ENCODE measurements around the gene KCNJ9.

KCNJ9 gene

DNA sequence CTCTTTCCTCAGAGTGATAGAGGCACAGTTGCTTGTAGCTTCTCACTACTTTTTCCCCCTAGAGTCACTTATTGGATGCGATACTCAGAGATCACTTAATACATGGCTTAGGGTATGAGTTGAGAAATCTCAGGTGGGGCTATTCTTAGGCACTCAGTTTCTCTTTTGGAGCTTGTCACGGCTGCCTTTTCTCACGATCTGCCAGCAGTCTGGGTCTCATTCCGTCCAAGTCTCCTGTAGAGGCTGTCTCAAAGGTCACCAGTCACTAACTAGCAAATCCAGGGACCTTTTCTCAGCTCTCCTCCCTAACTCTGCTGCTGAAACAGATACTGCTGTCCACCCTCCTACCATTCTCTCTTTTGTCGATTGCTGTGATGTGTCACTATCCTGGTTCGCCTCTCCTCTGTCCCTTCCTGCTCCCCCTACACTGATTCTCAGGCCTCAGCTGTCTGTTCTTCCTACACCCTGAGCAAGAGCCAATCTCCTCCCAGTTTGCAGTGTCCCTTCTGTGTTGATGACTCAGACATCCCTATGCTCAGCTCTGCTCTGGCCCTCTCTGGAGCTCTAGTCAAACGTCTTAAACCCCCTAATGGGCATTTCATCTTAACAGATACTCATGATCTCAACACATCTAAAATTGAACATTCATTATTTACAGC lies 46.7 kb downstream of the KCNJ9 start:
- no peak for DNase-seq

DNA sequence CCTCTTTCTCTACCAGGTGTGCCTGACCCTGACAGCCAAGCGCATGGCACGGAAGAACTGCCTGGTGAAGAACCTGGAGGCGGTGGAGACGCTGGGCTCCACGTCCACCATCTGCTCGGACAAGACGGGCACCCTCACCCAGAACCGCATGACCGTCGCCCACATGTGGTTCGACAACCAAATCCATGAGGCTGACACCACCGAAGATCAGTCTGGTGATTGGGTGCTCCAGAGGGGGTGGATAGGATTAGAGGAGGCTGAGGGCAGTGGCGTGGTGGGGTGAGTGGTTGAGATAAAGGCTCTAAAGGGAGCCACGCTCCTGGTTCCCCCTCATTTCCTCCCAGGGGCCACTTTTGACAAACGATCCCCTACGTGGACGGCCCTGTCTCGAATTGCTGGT lies 47.3 kb downstream of the KCNJ9 start:
- DNase-seq, result no peak

DNA sequence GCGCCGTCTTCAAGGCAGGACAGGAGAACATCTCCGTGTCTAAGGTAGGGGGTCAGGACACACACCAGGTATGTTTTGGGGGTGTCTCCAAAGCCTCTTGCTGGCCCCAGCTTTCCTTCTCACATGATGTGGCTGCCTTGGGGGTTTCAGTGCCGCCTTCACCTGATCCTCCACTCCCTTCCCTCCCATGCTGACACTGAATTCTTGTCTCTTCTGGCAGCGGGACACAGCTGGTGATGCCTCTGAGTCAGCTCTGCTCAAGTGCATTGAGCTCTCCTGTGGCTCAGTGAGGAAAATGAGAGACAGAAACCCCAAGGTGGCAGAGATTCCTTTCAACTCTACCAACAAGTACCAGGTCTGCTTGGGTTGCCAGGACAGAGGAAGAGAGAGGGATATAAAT lies 47.7 kb downstream of the KCNJ9 start:
- no peak for DNase-seq

DNA sequence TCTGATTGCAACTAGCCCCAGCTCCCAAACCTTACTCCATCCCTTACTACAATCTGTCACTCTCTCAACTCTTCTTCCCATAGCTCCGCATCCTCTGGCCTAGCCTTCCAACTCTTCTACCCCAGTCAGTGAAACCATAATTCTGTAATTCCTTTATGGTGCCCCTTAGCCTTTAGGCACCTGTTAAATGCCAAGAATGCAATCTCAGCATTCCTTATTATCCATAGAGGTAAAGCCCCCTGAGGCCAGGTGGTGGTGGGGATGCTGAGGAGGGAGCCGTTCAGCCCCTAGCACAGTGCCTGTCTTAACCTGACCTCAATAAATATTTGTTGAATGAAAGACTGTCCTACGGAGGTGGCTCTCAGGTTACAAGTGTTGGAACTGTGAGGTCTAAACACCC lies 48.2 kb downstream of the KCNJ9 start:
- no peak for DNase-seq

DNA sequence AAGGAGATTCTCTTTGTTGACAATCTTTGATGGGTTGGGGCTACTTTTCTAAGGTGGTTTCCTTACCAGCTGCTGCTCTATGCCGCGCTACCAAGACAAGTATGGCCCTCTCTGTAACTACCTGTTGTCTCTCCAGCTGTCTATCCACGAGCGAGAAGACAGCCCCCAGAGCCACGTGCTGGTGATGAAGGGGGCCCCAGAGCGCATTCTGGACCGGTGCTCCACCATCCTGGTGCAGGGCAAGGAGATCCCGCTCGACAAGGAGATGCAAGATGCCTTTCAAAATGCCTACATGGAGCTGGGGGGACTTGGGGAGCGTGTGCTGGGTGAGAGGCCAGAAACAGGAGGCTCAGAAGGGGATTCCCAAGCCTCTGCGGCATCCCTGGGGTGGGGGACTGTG lies 48.6 kb downstream of the KCNJ9 start:
- no peak for DNase-seq

DNA sequence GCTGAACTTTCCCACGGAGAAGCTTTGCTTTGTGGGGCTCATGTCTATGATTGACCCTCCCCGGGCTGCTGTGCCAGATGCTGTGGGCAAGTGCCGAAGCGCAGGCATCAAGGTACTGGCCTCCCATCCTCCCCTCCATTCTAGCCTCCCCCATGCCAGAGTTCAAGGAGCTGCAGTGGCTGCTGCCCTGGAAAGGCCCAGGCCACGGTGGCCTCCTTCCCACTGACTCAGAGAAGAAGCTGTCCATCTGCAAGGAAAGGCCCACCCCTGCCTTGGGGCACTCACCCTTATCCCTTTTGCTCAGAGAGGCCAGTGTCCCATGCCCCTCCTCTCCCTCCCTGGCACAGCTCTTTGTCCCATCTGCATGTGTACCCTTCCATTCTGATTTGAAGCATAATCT lies 49.1 kb downstream of the KCNJ9 start:
- no peak for DNase-seq

DNA sequence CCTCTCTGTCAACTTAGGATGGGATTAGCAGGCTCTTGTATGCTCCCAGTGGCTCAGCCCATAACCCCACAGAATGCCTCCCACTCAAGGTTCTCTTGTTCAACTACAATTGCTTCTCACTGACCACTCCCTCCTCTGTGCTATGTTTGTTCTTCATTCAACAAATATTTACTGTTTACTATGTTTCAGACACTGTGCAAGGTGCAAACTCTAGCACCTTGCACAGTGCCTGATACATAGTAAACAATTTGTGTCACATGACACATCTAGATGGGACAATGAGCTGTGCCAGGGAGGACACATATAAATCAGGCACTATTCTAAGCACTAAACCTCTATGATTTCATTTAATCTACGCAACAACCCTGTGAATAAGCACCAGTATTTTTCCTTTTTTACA lies 49.6 kb downstream of the KCNJ9 start:
- DNase-seq, result no peak

DNA sequence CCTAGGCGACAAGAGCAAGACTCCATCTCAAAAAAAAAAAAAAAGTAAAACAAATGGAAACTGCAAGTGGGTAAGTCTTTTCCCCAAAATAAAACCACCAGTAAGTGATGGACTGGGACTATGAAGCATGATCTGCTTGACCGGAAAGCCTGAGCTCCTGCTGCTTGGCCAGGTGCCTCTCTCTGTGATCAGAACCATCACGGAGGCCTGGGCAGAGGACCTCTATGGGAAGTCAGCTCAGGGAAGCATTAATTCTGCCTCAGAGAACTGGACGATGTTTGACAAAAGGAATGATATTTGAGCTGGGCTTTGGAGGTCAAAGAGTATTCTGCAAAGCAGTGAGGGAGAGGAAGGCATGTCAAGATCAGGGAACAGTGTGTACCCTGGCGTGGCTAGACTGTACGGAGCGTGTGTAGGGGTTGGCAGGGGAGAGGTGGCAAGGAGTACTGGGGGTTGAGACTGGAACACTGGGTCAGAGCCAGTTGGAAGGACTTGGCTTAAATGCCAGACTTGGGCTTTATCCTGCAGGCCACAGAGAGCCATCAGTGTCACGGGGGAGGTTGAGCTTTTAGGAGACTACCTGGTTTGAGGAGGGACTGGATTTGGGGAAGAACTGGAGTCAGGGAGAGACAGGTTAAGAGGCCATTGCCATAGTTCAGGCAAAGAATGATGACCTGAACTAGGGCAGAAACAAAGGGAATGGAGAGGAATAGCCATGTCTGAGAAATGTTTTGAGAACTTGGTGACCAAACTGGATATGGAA lies 50.6 kb downstream of the KCNJ9 start:
- no peak for DNase-seq

DNA sequence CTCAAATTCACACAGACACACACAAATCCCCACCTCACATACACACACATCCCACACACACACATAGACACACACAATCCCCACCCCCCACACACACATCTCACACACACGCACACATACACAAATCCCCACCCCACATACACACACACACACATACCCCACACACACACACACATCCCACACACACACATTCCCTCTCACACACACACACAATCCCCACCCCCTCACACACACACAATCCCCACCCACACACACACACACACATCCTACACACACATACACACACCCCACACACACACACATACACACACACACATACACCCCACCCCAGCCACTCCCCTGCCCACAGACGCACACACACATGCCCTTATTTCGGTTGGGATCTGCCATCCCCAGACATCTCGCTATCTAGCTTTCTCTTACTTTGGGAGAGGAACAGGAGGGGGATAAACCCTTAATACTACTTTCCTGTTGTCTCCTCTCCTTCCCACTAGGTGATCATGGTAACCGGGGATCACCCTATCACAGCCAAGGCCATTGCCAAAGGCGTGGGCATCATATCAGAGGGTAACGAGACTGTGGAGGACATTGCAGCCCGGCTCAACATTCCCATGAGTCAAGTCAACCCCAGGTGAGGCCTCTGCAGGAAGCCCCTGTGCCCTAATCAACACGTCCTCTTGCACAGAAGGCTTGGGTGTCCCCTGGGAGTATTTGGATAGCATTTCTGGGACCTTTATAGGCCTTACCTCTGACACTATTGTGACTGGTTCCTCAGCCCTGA lies 52.8 kb downstream of the KCNJ9 start:
- DNase-seq, result no peak

DNA sequence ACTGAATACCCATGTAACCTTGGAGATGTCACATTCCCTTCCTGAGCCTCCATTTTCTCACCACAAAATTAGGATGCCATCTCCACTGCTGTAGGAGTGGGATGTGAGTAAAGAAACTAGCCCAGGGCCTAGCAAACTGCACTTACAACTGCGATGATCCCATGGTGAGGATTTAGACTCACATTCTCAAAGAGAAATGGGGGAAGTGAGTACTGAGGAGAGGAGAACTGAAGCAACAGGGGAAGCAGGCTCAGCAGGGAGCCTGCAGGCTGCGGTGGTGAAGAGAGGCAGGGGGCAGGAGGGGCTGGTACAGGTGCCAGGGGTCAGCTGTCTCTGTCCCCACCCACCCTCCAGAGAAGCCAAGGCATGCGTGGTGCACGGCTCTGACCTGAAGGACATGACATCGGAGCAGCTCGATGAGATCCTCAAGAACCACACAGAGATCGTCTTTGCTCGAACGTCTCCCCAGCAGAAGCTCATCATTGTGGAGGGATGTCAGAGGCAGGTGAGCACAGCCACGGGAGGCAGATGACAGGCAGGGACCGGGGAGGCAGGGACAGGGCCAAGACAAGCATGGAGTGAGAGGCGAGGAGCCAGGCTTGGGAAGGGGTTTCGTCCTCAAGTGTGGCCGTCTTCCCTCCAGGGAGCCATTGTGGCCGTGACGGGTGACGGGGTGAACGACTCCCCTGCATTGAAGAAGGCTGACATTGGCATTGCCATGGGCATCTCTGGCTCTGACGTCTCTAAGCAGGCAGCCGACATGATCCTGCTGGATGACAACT lies 53.6 kb downstream of the KCNJ9 start:
- DNase-seq, result no peak

DNA sequence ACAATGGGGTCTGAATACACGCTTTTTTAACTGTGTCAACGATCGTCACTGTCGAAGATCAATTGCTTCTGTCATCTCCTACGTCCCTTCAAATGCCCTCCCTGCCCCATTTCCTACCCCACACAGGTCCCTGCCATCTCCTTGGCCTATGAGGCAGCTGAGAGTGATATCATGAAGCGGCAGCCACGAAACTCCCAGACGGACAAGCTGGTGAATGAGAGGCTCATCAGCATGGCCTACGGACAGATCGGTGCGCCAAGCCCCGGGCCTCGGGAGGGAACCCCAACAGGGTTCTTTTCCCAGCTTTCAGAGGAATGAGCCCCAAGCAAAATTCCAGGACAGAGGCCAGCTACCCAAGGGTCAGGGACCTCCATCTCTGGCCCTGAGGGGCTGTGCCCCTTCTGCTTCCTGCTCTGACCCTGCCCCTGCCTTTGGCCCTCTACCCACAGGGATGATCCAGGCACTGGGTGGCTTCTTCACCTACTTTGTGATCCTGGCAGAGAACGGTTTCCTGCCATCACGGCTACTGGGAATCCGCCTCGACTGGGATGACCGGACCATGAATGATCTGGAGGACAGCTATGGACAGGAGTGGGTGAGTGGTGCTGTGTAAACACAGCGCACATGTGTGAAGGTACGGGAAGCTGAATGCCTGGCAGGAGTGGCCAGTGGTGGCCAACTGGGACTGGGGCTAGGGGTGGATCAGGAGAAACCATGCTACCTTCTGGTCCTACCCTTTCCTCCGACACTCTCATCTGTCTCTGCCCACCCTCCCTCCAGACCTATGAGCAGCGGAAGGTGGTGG lies 55.0 kb downstream of the KCNJ9 start:
- DNase-seq, result no peak

DNA sequence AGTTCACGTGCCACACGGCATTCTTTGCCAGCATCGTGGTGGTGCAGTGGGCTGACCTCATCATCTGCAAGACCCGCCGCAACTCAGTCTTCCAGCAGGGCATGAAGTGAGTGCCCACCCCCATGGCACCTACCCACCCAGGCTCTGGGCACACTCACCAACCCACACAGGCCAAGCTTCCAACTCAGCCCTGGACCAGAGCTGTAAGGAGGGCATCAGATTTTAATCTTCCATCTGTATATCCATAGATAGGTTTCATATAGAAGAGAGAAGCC lies 55.5 kb downstream of the KCNJ9 start:
- no peak for DNase-seq

DNA sequence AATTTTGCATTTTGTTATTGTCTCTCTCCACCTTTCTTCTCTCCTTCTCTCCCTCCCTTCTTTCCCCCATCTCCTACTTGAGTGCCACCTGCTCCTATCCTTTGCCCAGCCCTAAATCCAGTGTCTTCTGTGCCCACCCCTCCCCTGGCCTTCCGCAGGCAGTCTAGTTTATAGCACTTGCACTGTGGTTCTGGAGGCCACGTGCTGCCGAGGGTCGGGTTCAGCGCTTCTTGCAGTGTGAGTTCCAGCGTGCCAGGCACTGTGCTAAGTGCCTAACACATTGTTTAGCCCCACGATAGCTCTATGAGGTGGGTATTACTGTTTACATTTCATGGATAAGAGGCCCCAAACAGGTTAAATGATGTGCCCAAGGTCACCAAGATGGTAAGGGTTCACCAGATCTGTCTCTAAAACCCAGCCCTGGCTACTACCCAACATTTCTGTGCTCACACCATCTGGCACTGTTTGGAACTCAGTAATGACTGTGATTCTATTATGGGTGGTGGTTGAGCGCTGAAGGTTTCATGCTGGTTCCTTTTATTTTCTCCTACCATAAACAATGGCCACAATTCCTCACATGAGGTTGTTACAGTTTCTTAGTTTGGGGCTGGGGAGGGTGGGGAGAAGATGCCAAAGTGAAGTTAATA lies 56.0 kb downstream of the KCNJ9 start:
- no peak for DNase-seq

DNA sequence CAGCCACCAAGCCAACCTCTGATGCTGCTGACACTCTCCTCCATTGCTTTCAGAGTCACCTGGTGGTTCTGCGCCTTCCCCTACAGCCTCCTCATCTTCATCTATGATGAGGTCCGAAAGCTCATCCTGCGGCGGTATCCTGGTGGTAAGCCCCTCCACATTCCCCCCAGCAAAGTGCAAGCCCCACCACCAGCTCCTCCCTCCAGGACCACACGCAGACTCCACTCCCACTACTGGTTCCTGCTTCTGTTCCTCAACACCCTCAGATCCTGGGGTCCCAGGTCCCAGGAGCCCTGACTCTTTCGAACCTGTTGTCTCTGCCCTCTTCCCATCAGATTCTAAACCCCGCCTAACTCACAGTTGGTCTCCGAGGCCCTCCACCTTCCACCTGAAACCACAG lies 58.5 kb downstream of the KCNJ9 start:
- no peak for DNase-seq

Data from NCI-H526 (cell line).